ENCODE measurements around the gene ESYT2.

ESYT2 gene

GRCh38 chr7:158825628-158826289 lies 3.5 kb downstream of the ESYT2 start:
- H3K36me3 ChIP-seq (ENCODE audit: control insufficient read depth in 2 of 2, insufficient read depth in 1 of 2, low read length in 2 of 2), result no peaks in the 10 kb centered on the region
- no peaks in the 10 kb centered on the region for H3K4me1 ChIP-seq (ENCODE audit: control insufficient read depth, insufficient read depth, low read length)
- H3K4me3 ChIP-seq (ENCODE audit: low read depth, low read length), result no peak overlapping the region
- TF ChIP-seq GLIS1 (tag by site-specific recombination; IDR thresholded peaks at IDR 0.05) (no peak), ZNF292 (tag by site-specific recombination; IDR thresholded peaks at IDR 0.05; ENCODE audit: borderline replicate concordance, low read depth) (no peak), MZF1 (tag by site-specific recombination; IDR thresholded peaks at IDR 0.05; ENCODE audit: borderline replicate concordance) (no peak), ZNF792 (tag by site-specific recombination; IDR thresholded peaks at IDR 0.05) (no peak), ZNF658 (tag by site-specific recombination; IDR thresholded peaks at IDR 0.05) (no peak), ZNF704 (tag by site-specific recombination; IDR thresholded peaks at IDR 0.05) (no peak), ZNF473 (tag by site-specific recombination; IDR thresholded peaks at IDR 0.05) (no peak), TSHZ1 (tag by site-specific recombination; IDR thresholded peaks at IDR 0.05; ENCODE audit: borderline replicate concordance) (no peak), ZNF621 (tag by site-specific recombination; IDR thresholded peaks at IDR 0.05) (no peak), ZNF600 (tag by site-specific recombination; IDR thresholded peaks at IDR 0.05) (no peak), ZXDB (tag by site-specific recombination; IDR thresholded peaks at IDR 0.05) (no peak), ZNF624 (tag by site-specific recombination; IDR thresholded peaks at IDR 0.05) (no peak), MEIS1 (CRISPR knock-in tag; IDR thresholded peaks at IDR 0.05; ENCODE audit: borderline replicate concordance) (no peak), ZNF664 (tag by site-specific recombination; IDR thresholded peaks at IDR 0.05) (no peak), ZNF391 (tag by site-specific recombination; IDR thresholded peaks at IDR 0.05; ENCODE audit: borderline replicate concordance, low read depth) (no peak), ZNF488 (tag by site-specific recombination; IDR thresholded peaks at IDR 0.05) (no peak), PRDM2 (tag by site-specific recombination; IDR thresholded peaks at IDR 0.05; ENCODE audit: borderline replicate concordance) (no peak)
- ChIA-PET CTCF (no interaction called here), POLR2A (no interaction called here)
- no peaks in the 10 kb centered on the region for H3K9me3 ChIP-seq (ENCODE audit: control insufficient read depth, insufficient read depth, low read depth, low read length)
- no peak overlapping the region for H3K27ac ChIP-seq (ENCODE audit: extremely low read depth, low read depth, low read length)
